HepG2 (cell line): ENCODE results near the gene PARM1.

Experiments used
- CTCF ChIP-seq: sonication (generic); formaldehyde crosslinking; IDR thresholded peaks from 2 replicates; pipeline ENCODE4 v1.5.0; 2020; ENCODE audit warnings: mild to moderate bottlenecking, missing genetic modification reagents, moderate library complexity
- EZH2 ChIP-seq: conservative IDR thresholded peaks from 2 replicates; pipeline ENCODE4 v1.6.1; 2012; ENCODE audit warnings: mild to moderate bottlenecking, low read depth, low read length, moderate library complexity
- HDAC2 ChIP-seq: sonication (generic); formaldehyde crosslinking; IDR thresholded peaks from 2 replicates; pipeline ENCODE4 v1.4.0; 2020; ENCODE audit warnings: missing genetic modification reagents
- PTBP1 ChIP-seq: fragments of 200-400 bp; formaldehyde crosslinking; IDR thresholded peaks from 2 replicates; pipeline ENCODE4 v1.6.1; 2018; ENCODE audit warnings: low read length, low read depth; ENCODE audit not compliant: poor library complexity, severe bottlenecking

GRCh38 chr4:75031775-75032174 is 98.9 kb downstream of the PARM1 start:
- TF ChIP-seq CTCF (CRISPR knock-in tag) = no peak
- no peak for TF ChIP-seq HDAC2 (CRISPR knock-in tag)
- no peak for TF ChIP-seq PTBP1
- TF ChIP-seq EZH2 = no peak
